ENCODE data around the gene HSP90AB1. TPM values are rescaled to one million over a fixed set of nuclear protein-coding genes. Genes with fewer than 3 reads are reported as not detected.

Gene HSP90AB1
- total RNA-seq, 2 donors from 2014 or later: 716 to 772 TPM

DNA sequence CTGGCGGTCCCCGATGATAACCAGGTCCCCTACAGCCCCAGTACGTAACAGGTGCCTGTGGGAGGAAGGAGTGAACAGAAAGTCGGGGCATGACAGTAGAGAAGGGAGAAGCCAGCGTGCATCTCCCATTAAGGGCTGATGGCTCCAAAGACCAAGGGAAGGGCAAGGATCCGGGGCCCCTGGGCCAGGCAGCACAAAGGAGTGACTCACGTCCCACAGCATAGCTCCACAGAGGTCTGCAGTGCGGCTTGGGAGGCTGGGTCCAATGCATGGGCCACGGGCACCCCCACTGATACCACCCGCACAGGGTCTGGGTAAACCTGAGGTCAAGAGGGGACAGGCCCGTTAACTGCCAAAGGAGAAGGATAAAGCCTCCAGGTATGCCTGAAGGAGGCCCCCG lies 56.0 kb downstream of the HSP90AB1 start:
- H3K4me3 ChIP-seq: no peak overlapping the region
- H3K4me1 ChIP-seq: peaks cover 0 to 4% of the 10 kb centered on the region in 2 donors
- H3K27me3 ChIP-seq: no peaks in the 10 kb centered on the region
- H3K36me3 ChIP-seq: peaks cover 66% of the 10 kb centered on the region
- no peak for DNase-seq (ENCODE audit: low spot score)
- no peak overlapping the region for H3K27ac ChIP-seq
- no peak for TF ChIP-seq CTCF (IDR thresholded peaks at IDR 0.05)
- no peaks in the 10 kb centered on the region for H3K9me3 ChIP-seq

MicroRNAs within 50 kb of the gene (microRNA counts, 767-probe panel; counts per million panel counts)
- microRNA hsa-miR-4647: 0 to 1,062 counts per million in 2 donors

Other genes with a start within 250 kb of the HSP90AB1 start
- 10 to 100 TPM; 44.1 to 45.9 TPM for gene MRPL14, start 119.6 kb upstream of the HSP90AB1 start, total RNA-seq
- gene TMEM63B, start 119.5 kb upstream of the HSP90AB1 start, total RNA-seq: 10 to 100 TPM; 29.2 to 37.1 TPM
- under 1 TPM; 0.16 to 0.44 TPM for gene CAPN11, start 88.3 kb upstream of the HSP90AB1 start, total RNA-seq
- not detected for gene MYMX, start 30.2 kb upstream of the HSP90AB1 start, total RNA-seq
- 100 to 1,000 TPM; 105 to 256 TPM for gene SLC29A1, start 23.5 kb upstream of the HSP90AB1 start, total RNA-seq
- 10 to 100 TPM; 23.0 to 23.7 TPM for gene SLC35B2, start 10.4 kb downstream of the HSP90AB1 start, total RNA-seq
- 1 to 10 TPM; 3.8 to 8.7 TPM for gene NFKBIE, start 18.4 kb downstream of the HSP90AB1 start, total RNA-seq
- 1 to 10 TPM in 1 of 2 donors, under 1 TPM in 1; 0.11 to 2.6 TPM for gene TMEM151B, start 23.3 kb downstream of the HSP90AB1 start, total RNA-seq
- 1 to 10 TPM; 6.5 to 7.4 TPM for gene AARS2, start 66.2 kb downstream of the HSP90AB1 start, total RNA-seq
- gene SPATS1, start 95.5 kb downstream of the HSP90AB1 start, total RNA-seq: not detected
- gene CDC5L, start 140.6 kb downstream of the HSP90AB1 start, total RNA-seq: 10 to 100 TPM; 16.4 to 16.5 TPM

Measured in right atrium auricular region (tissue), 2 donors.